ENCODE results near the gene TMEM106C.

DNA sequence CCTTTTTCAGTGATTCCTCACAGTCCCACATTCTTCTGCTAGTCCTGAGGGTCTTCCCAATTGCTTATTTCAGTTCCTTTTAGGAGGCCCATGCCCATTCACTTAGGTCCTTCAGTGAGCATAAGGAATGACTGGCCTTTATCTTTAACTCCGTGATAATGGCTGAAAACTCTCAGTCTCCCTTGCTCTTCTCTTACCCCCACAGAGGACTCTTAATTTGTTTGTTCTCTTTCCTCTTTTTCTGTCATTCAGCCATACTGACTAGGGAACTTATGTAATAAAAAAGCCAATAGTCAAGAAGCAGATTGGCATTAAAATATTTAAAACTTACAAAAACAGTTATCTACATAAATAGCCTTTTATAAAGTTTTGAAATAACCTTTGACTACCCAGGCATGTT is 41.5 kb upstream of the TMEM106C start:
- TF ChIP-seq, protein P1, sequence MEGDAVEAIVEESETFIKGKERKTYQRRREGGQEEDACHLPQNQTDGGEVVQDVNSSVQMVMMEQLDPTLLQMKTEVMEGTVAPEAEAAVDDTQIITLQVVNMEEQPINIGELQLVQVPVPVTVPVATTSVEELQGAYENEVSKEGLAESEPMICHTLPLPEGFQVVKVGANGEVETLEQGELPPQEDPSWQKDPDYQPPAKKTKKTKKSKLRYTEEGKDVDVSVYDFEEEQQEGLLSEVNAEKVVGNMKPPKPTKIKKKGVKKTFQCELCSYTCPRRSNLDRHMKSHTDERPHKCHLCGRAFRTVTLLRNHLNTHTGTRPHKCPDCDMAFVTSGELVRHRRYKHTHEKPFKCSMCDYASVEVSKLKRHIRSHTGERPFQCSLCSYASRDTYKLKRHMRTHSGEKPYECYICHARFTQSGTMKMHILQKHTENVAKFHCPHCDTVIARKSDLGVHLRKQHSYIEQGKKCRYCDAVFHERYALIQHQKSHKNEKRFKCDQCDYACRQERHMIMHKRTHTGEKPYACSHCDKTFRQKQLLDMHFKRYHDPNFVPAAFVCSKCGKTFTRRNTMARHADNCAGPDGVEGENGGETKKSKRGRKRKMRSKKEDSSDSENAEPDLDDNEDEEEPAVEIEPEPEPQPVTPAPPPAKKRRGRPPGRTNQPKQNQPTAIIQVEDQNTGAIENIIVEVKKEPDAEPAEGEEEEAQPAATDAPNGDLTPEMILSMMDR (CRISPR knock-in tag; IDR thresholded peaks at IDR 0.05), result no peak
- TF ChIP-seq, protein P2, sequence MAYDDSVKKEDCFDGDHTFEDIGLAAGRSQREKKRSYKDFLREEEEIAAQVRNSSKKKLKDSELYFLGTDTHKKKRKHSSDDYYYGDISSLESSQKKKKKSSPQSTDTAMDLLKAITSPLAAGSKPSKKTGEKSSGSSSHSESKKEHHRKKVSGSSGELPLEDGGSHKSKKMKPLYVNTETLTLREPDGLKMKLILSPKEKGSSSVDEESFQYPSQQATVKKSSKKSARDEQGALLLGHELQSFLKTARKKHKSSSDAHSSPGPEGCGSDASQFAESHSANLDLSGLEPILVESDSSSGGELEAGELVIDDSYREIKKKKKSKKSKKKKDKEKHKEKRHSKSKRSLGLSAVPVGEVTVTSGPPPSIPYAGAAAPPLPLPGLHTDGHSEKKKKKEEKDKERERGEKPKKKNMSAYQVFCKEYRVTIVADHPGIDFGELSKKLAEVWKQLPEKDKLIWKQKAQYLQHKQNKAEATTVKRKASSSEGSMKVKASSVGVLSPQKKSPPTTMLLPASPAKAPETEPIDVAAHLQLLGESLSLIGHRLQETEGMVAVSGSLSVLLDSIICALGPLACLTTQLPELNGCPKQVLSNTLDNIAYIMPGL (CRISPR knock-in tag; IDR thresholded peaks at IDR 0.05; ENCODE audit: borderline replicate concordance in 1 of 2, low read depth in 1 of 2), result no peak
- TF ChIP-seq ZNF777 (CRISPR knock-in tag; IDR thresholded peaks at IDR 0.05) (no peak), ASH2L (IDR thresholded peaks at IDR 0.05; ENCODE audit: insufficient read length, low read depth, low read length) (no peak), MAFF (IDR thresholded peaks at IDR 0.05; ENCODE audit: low read depth, low read length) (no peak), ZNF12 (CRISPR knock-in tag; IDR thresholded peaks at IDR 0.05) (no peak), TP53 (CRISPR knock-in tag; conservative IDR thresholded peaks at IDR 0.05) (no peak), MXI1 (IDR thresholded peaks at IDR 0.05; ENCODE audit: borderline replicate concordance, low read depth, low read length) (no peak), POLR2A (IDR thresholded peaks at IDR 0.05; ENCODE audit: insufficient read depth in 1 of 2, low read depth in 2 of 2, low read length in 2 of 2) (no peak), TCF12 (IDR thresholded peaks at IDR 0.05) (no peak), TCF12 (CRISPR knock-in tag; IDR thresholded peaks at IDR 0.05) (no peak), CBFB (CRISPR knock-in tag; IDR thresholded peaks at IDR 0.05) (no peak), ZBTB42 (CRISPR knock-in tag; IDR thresholded peaks at IDR 0.05) (no peak), SNRNP70 (IDR thresholded peaks at IDR 0.05; ENCODE audit: low read depth, low read length) (no peak)
- TF ChIP-seq, protein P3, sequence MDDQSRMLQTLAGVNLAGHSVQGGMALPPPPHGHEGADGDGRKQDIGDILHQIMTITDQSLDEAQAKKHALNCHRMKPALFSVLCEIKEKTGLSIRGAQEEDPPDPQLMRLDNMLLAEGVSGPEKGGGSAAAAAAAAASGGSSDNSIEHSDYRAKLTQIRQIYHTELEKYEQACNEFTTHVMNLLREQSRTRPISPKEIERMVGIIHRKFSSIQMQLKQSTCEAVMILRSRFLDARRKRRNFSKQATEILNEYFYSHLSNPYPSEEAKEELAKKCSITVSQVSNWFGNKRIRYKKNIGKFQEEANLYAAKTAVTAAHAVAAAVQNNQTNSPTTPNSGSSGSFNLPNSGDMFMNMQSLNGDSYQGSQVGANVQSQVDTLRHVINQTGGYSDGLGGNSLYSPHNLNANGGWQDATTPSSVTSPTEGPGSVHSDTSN (CRISPR knock-in tag; IDR thresholded peaks at IDR 0.05; ENCODE audit: borderline replicate concordance), result no peak

Measured in HepG2 (cell line).